OCI-LY7 (cell line): Measurements from ENCODE around the gene GPRC5D. TPM values are rescaled to one million over a fixed set of nuclear protein-coding genes. Genes with fewer than 3 reads are reported as not detected.

Experiments
- BruUV-seq: library from RNA; stranded (reverse); fragments of 400-500 nt; replicated peaks from 2 replicates; lab custom pipeline; 2021; lab: Mats Ljungman, UMichigan
- CTCF ChIA-PET: fragments of 300-600 bp; sonication (Branson Sonifier 250); formaldehyde crosslinking; loops from one replicate; lab custom pipeline; 2022; ENCODE audit warnings: antibody characterized with exemption; ENCODE audit not compliant: unreplicated experiment; lab: Charles Lee
- POLR2A ChIA-PET: fragments of 300-600 bp; sonication (Branson Sonifier 250); formaldehyde crosslinking; loops from one replicate; lab custom pipeline; 2022; ENCODE audit warnings: antibody characterized with exemption; lab: Charles Lee
- DNase-seq: peaks from one replicate; pipeline ENCODE4 v3.0.0-alpha.2; 2015; ENCODE audit warnings: low spot score
- H2AFZ ChIP-seq: fragments of 200-600 bp; sonication (generic), shearing (Covaris generic); 2 replicates; pipeline ENCODE4 v1.6.1; 2014; ENCODE audit warnings: mild to moderate bottlenecking, antibody characterized with exemption, low read length, moderate library complexity
- H3K27ac ChIP-seq: fragments of 200-600 bp; sonication (generic); 2 replicates; pipeline ENCODE4 v1.5.1; 2014; ENCODE audit warnings: mixed run types, low read depth, mild to moderate bottlenecking, moderate library complexity, low read length, inconsistent platforms; ENCODE audit not compliant: poor library complexity, severe bottlenecking
- H3K36me3 ChIP-seq: fragments of 200-600 bp; sonication (generic); 2 replicates; pipeline ENCODE4 v1.6.1; 2014; ENCODE audit warnings: mild to moderate bottlenecking, antibody characterized with exemption, low read length, moderate library complexity, mixed read lengths; ENCODE audit not compliant: insufficient read depth
- H3K4me1 ChIP-seq: fragments of 200-600 bp; sonication (generic); 2 replicates; pipeline ENCODE4 v1.5.1; 2014; ENCODE audit warnings: mild to moderate bottlenecking, low read length; ENCODE audit not compliant: insufficient read depth, poor library complexity, severe bottlenecking
- H3K4me2 ChIP-seq: fragments of 200-600 bp; sonication (generic); 2 replicates; pipeline ENCODE4 v1.6.1; 2014; ENCODE audit warnings: mild to moderate bottlenecking, low read length
- H3K4me3 ChIP-seq: fragments of 200-600 bp; sonication (generic); 2 replicates; pipeline ENCODE4 v1.5.1; 2014; ENCODE audit warnings: mild to moderate bottlenecking, low read depth, low read length; ENCODE audit not compliant: poor library complexity, severe bottlenecking
- H3K79me2 ChIP-seq: fragments of 200-600 bp; sonication (generic); 2 replicates; pipeline ENCODE4 v1.6.1; 2016; ENCODE audit warnings: low read depth, mild to moderate bottlenecking, low read length, moderate library complexity, mixed read lengths; ENCODE audit not compliant: insufficient read depth
- H3K9me2 ChIP-seq: fragments of 200-600 bp; sonication (generic); 2 replicates; pipeline ENCODE4 v1.6.1; 2016; ENCODE audit warnings: mild to moderate bottlenecking, low read length, mixed read lengths; ENCODE audit not compliant: insufficient read depth
- H3K9me3 ChIP-seq: fragments of 200-600 bp; sonication (generic); 2 replicates; pipeline ENCODE4 v1.6.1; 2014; ENCODE audit warnings: mild to moderate bottlenecking, mixed run types, low read length, mixed read lengths
- H4K20me1 ChIP-seq: fragments of 200-600 bp; sonication (generic); 2 replicates; pipeline ENCODE4 v1.6.1; 2014; ENCODE audit warnings: mild to moderate bottlenecking, antibody characterized with exemption, low read length, moderate library complexity, mixed read lengths; ENCODE audit not compliant: insufficient read depth
- CTCF ChIP-seq: fragments of 200-600 bp; sonication (generic); conservative IDR thresholded peaks from 2 replicates; pipeline ENCODE4 v1.5.1; 2014; ENCODE audit warnings: mild to moderate bottlenecking, antibody characterized with exemption, low read length, moderate library complexity, mixed read lengths
- EZH2phosphoT487 ChIP-seq: fragments of 200-600 bp; sonication (generic); IDR thresholded peaks from 2 replicates; pipeline ENCODE4 v1.6.1; 2018; ENCODE audit warnings: low read depth, borderline replicate concordance, mild to moderate bottlenecking, mixed run types, antibody characterized with exemption, low read length, moderate library complexity, mixed read lengths
- intact Hi-C: fragments of 100-400 bp; cut with micrococcal nuclease; formaldehyde crosslinking; loops from one replicate; pipeline ENCODE4 v1.10.0; 2022; ENCODE audit not compliant: unreplicated experiment
- total RNA-seq, 2 experiments: library from RNA; depleted of rRNA in 1 of 2; stranded (reverse); fragments of >200 nt in 1 of 2; shearing (Covaris generic) in 1 of 2; gene quantifications; 2 replicates each; pipeline ENCODE4 v1.2.3, GENCODE V29; 2014 to 2022

The GPRC5D gene
- total RNA-seq, 2 experiments from 2014 or later: not detected

GRCh38 chr12:12985817-12986408 lies 33.9 kb upstream of the GPRC5D start:
- TF ChIP-seq EZH2phosphoT487 (no peak), CTCF (peak; percentile 58)
- no peak overlapping the region for H3K4me2 ChIP-seq
- H3K4me3 ChIP-seq: no peak overlapping the region
- H3K4me1 ChIP-seq: no peaks in the 10 kb centered on the region
- no peaks in the 10 kb centered on the region for H3K79me2 ChIP-seq
- intact Hi-C loops: no loop called here
- H2AFZ ChIP-seq: no peak overlapping the region
- DNase-seq: no peak
- ChIA-PET CTCF (no interaction called here), POLR2A (no interaction called here)
- no TSS peak for BruUV-seq
- no peaks in the 10 kb centered on the region for H3K9me2 ChIP-seq
- no peak overlapping the region for H3K27ac ChIP-seq
- H3K36me3 ChIP-seq: no peaks in the 10 kb centered on the region
- no peaks in the 10 kb centered on the region for H4K20me1 ChIP-seq
- H3K9me3 ChIP-seq: no peaks in the 10 kb centered on the region

- H3K4me3 ChIP-seq: no peak overlapping the region
- no TSS peak for BruUV-seq
- no peak overlapping the region for H3K27ac ChIP-seq
- no peaks in the 10 kb centered on the region for H3K36me3 ChIP-seq
- ChIA-PET CTCF (no interaction called here), POLR2A (no interaction called here)
- TF ChIP-seq EZH2phosphoT487: no peak
- TF ChIP-seq CTCF: no peak
- no peak overlapping the region for H2AFZ ChIP-seq
- H3K9me3 ChIP-seq: no peaks in the 10 kb centered on the region
- no peaks in the 10 kb centered on the region for H3K79me2 ChIP-seq
- no peaks in the 10 kb centered on the region for H3K4me1 ChIP-seq
- intact Hi-C loops: no loop called here
- H3K9me2 ChIP-seq: no peaks in the 10 kb centered on the region
- no peak overlapping the region for H3K4me2 ChIP-seq
- no peaks in the 10 kb centered on the region for H4K20me1 ChIP-seq
- no peak for DNase-seq
Observed at GRCh38 chr12:12984149-12984548, 32.2 kb upstream of the GPRC5D start.

DNA sequence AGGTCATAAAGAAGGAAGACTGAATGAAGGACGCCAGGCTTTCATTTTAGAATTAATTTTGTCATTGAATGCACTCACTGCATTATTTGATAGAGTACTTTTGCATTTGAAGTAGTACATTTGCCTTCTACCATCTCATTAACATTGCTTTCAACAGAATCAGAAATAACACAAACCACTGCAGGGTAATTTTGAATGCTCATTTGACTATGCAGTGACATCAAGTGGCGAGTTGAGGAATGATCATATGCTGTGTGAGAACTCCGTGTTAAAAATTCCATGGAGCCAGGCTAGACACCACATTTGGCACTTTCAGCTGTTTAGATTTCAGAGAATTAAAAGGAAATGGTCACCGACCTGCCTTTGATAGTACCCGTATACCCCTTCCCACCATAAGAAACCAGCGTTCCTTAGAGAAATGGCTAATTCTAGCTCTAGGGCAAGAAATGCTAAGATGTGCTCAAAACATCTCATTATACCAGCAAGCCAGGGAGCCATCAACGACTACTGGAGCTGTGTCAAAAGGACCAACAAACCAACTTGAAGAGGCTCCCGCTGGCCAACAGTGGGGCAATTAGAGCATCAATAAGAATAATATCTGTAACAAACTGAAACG lies 31.6 kb upstream of the GPRC5D start:
- ChIA-PET POLR2A (no interaction called here), CTCF (no interaction called here)
- no peak overlapping the region for H3K27ac ChIP-seq
- intact Hi-C loops: no loop called here
- no peaks in the 10 kb centered on the region for H3K36me3 ChIP-seq
- no peak overlapping the region for H3K4me2 ChIP-seq
- no peak overlapping the region for H2AFZ ChIP-seq
- TF ChIP-seq CTCF: peak; percentile 62
- no peak for TF ChIP-seq EZH2phosphoT487
- DNase-seq: no peak
- H3K79me2 ChIP-seq: no peaks in the 10 kb centered on the region
- H3K9me2 ChIP-seq: no peaks in the 10 kb centered on the region
- H4K20me1 ChIP-seq: no peaks in the 10 kb centered on the region
- H3K9me3 ChIP-seq: no peaks in the 10 kb centered on the region
- BruUV-seq: no TSS peak
- no peak overlapping the region for H3K4me3 ChIP-seq
- H3K4me1 ChIP-seq: no peaks in the 10 kb centered on the region
